ENCODE measurements around the gene NEO1.

NEO1 gene

GRCh38 chr15:73331991-73332925 is 280.0 kb downstream of the NEO1 start:
- DNase-seq, result no peak

GRCh38 chr15:73333001-73333400 is 280.7 kb downstream of the NEO1 start:
- no peak for DNase-seq

- no peak for DNase-seq
Observed at GRCh38 chr15:73334086-73334485, 281.8 kb downstream of the NEO1 start.

GRCh38 chr15:73335026-73335425 is 282.8 kb downstream of the NEO1 start:
- no peak for DNase-seq

GRCh38 chr15:73335471-73335870 is 283.2 kb downstream of the NEO1 start:
- DNase-seq, result no peak

GRCh38 chr15:73336756-73337155 is 284.5 kb downstream of the NEO1 start:
- no peak for DNase-seq

GRCh38 chr15:73337187-73337586 is 284.9 kb downstream of the NEO1 start:
- no peak for DNase-seq

GRCh38 chr15:73338058-73338457 is 285.8 kb downstream of the NEO1 start:
- DNase-seq, result no peak

- DNase-seq, result no peak
Observed at GRCh38 chr15:73338606-73339374, 286.5 kb downstream of the NEO1 start.

- no peak for DNase-seq
Observed at GRCh38 chr15:73340502-73341192, 288.4 kb downstream of the NEO1 start.

- no peak for DNase-seq
Observed at GRCh38 chr15:73341886-73342600, 289.8 kb downstream of the NEO1 start.

- DNase-seq, result no peak
Observed at GRCh38 chr15:73344056-73344455, 291.8 kb downstream of the NEO1 start.

GRCh38 chr15:73345658-73346057 is 293.4 kb downstream of the NEO1 start:
- no peak for DNase-seq

GRCh38 chr15:73346735-73347312 is 294.6 kb downstream of the NEO1 start:
- DNase-seq, result peak; percentile 7 to 23 (median 12)

GRCh38 chr15:73349191-73349590 is 296.9 kb downstream of the NEO1 start:
- DNase-seq, result no peak

GRCh38 chr15:73352082-73352481 is 299.8 kb downstream of the NEO1 start:
- no peak for DNase-seq

- DNase-seq, result no peak
Observed at GRCh38 chr15:73353734-73354133, 301.5 kb downstream of the NEO1 start.

- no peak for DNase-seq
Observed at GRCh38 chr15:73354241-73354640, 302.0 kb downstream of the NEO1 start.

Data from activated CD4-positive, CD25-positive, alpha-beta regulatory T cell (primary cell).